Measurements from ENCODE around the gene KIF13A.

DNA sequence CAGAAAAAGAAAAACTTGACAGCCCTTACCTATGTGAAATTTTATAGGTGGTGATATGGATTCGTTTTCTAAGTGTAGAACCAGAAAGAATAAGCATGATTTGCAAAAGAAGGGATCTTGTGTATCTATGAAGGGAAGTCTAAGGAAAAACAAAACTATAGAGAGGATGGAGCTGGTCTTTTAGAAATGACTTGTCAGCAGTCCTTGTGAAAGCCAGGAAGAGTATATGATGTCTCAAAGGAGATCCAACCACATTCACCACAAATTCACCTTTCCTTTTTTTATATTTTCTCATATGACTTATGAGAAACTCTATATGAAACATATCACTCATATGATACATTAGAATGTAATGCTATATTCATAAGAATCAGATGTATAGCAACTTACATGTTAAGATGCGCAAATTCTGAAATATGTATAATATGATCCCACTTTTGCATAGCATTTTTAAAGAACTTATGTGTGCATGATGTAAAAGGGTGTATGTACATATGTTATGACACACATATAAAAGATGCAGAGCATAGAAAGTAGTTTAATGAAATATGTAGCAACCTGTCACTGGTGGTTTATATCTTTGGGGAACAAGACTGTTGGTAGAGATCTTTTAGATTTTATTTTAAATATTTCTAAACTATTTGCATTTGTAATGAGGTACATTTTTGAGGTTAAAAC is 188.8 kb downstream of the KIF13A start:
- TF ChIP-seq, protein P1, sequence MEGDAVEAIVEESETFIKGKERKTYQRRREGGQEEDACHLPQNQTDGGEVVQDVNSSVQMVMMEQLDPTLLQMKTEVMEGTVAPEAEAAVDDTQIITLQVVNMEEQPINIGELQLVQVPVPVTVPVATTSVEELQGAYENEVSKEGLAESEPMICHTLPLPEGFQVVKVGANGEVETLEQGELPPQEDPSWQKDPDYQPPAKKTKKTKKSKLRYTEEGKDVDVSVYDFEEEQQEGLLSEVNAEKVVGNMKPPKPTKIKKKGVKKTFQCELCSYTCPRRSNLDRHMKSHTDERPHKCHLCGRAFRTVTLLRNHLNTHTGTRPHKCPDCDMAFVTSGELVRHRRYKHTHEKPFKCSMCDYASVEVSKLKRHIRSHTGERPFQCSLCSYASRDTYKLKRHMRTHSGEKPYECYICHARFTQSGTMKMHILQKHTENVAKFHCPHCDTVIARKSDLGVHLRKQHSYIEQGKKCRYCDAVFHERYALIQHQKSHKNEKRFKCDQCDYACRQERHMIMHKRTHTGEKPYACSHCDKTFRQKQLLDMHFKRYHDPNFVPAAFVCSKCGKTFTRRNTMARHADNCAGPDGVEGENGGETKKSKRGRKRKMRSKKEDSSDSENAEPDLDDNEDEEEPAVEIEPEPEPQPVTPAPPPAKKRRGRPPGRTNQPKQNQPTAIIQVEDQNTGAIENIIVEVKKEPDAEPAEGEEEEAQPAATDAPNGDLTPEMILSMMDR (IDR thresholded peaks at IDR 0.05): no peak
- TF ChIP-seq POLR2A (IDR thresholded peaks at IDR 0.05): no peak

All from breast epithelium (tissue), 3 donors.